Measurements from ENCODE around the gene IL2RA.

DNA sequence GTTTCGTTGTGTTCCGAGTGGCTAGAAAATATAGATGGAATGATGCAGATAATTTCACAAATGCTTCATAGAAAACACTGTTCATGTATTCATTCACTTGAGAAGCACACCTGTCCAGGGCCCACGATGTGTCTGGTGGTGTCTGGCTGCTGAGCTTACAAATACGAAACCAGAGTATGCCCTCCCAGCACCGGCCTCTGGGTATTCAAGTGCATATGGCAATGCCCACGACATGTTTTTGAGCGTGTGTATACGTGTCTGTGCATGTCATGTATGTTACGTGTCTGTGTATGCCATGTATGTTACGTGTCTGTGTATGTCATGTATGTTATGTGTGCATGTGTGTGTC is 37.9 kb downstream of the IL2RA start:
- TF ChIP-seq POLR2A (IDR thresholded peaks at IDR 0.05) (no peak), POLR2AphosphoS5 (IDR thresholded peaks at IDR 0.05) (no peak), EP300 (IDR thresholded peaks at IDR 0.05; ENCODE audit: low read depth) (no peak)
- TF ChIP-seq, protein P1, sequence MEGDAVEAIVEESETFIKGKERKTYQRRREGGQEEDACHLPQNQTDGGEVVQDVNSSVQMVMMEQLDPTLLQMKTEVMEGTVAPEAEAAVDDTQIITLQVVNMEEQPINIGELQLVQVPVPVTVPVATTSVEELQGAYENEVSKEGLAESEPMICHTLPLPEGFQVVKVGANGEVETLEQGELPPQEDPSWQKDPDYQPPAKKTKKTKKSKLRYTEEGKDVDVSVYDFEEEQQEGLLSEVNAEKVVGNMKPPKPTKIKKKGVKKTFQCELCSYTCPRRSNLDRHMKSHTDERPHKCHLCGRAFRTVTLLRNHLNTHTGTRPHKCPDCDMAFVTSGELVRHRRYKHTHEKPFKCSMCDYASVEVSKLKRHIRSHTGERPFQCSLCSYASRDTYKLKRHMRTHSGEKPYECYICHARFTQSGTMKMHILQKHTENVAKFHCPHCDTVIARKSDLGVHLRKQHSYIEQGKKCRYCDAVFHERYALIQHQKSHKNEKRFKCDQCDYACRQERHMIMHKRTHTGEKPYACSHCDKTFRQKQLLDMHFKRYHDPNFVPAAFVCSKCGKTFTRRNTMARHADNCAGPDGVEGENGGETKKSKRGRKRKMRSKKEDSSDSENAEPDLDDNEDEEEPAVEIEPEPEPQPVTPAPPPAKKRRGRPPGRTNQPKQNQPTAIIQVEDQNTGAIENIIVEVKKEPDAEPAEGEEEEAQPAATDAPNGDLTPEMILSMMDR (IDR thresholded peaks at IDR 0.05) = no peak
